ENCODE results near the gene STRIP2. TPM values are rescaled to one million over a fixed set of nuclear protein-coding genes. Genes with fewer than 3 reads are reported as not detected.

The STRIP2 gene
- total RNA-seq, 1 experiment from 2014 or later = 9.9 TPM

DNA sequence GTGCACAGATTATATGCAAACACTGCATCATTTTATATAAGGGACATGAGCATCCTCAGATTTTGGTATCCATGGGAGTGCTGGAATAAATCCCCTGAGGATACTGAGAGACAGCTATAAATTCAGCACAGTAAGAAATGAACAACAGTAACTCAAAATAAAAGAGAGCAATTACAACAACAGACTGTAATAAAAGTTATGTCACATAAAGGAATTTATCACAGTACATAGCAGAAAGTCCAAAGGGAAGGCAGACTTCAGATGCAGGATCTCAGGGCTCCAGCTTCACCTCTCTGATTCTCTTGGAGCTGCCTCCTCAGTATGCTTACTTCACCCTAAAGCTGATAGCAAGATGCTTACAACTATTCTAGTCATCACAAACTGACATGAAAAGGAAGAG is 43.9 kb upstream of the STRIP2 start:
- H2AFZ ChIP-seq (ENCODE audit: low read length) = no peak overlapping the region
- no peak overlapping the region for H3K23ac ChIP-seq (ENCODE audit: insufficient read length, low read depth, low read length)
- H2BK120ac ChIP-seq (ENCODE audit: low read depth, low read length, poor library complexity, severe bottlenecking) = no peak overlapping the region
- no peak overlapping the region for H3T11ph ChIP-seq (ENCODE audit: low read length)
- no peak for DNase-seq
- H2BK12ac ChIP-seq (ENCODE audit: insufficient read length, low read depth, low read length) = no peak overlapping the region
- no peaks in the 10 kb centered on the region for H3K9me3 ChIP-seq (ENCODE audit: control insufficient read depth, low read depth, low read length)
- no peaks in the 10 kb centered on the region for H4K20me1 ChIP-seq (ENCODE audit: control insufficient read depth, insufficient read depth, insufficient read length)
- H3K23me2 ChIP-seq (ENCODE audit: insufficient read length, low read depth, low read length, poor library complexity, severe bottlenecking) = no peaks in the 10 kb centered on the region
- no peak overlapping the region for H3K56ac ChIP-seq (ENCODE audit: insufficient read length, low read depth, low read length)
- H3K27ac ChIP-seq (ENCODE audit: insufficient read length, low read depth, low read length) = no peak overlapping the region
- H2BK15ac ChIP-seq (ENCODE audit: low read depth, low read length) = no peak overlapping the region
- no peak overlapping the region for H2BK20ac ChIP-seq (ENCODE audit: low read depth, low read length, poor library complexity, severe bottlenecking)
- no peak overlapping the region for H3K27ac Mint-ChIP-seq
- H2AK5ac ChIP-seq (ENCODE audit: insufficient read length, low read length) = no peak overlapping the region
- no peaks in the 10 kb centered on the region for H3K9me3 Mint-ChIP-seq
- no peak overlapping the region for H3K18ac ChIP-seq (ENCODE audit: insufficient read length, low read depth, low read length)
- H4K5ac ChIP-seq (ENCODE audit: insufficient read length, low read depth, low read length) = no peak overlapping the region
- H3K79me2 ChIP-seq (ENCODE audit: insufficient read depth, low read length) = no peaks in the 10 kb centered on the region
- peaks cover 0 to 3% (median 0%) of the 10 kb centered on the region in 3 experiments; a peak in 1 of 7 replicates for H3K36me3 Mint-ChIP-seq (ENCODE audit: insufficient read depth in 1 of 3, low read depth in 3 of 3)
- no peak overlapping the region for H2BK5ac ChIP-seq (ENCODE audit: insufficient read length, low read length)
- H3K4me1 Mint-ChIP-seq = peaks cover 24 to 36% of the 10 kb centered on the region in 2 experiments
- TF ChIP-seq, protein P1, sequence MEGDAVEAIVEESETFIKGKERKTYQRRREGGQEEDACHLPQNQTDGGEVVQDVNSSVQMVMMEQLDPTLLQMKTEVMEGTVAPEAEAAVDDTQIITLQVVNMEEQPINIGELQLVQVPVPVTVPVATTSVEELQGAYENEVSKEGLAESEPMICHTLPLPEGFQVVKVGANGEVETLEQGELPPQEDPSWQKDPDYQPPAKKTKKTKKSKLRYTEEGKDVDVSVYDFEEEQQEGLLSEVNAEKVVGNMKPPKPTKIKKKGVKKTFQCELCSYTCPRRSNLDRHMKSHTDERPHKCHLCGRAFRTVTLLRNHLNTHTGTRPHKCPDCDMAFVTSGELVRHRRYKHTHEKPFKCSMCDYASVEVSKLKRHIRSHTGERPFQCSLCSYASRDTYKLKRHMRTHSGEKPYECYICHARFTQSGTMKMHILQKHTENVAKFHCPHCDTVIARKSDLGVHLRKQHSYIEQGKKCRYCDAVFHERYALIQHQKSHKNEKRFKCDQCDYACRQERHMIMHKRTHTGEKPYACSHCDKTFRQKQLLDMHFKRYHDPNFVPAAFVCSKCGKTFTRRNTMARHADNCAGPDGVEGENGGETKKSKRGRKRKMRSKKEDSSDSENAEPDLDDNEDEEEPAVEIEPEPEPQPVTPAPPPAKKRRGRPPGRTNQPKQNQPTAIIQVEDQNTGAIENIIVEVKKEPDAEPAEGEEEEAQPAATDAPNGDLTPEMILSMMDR (conservative IDR thresholded peaks at IDR 0.05) = no peak
- no peak overlapping the region for H3K14ac ChIP-seq (ENCODE audit: insufficient read depth, low read length)
- H3K9ac ChIP-seq (ENCODE audit: extremely low read depth, insufficient read length, low read length) = no peak overlapping the region
- no peaks in the 10 kb centered on the region for H3K27me3 Mint-ChIP-seq (ENCODE audit: low read depth)
- H3K4ac ChIP-seq (ENCODE audit: low read depth, low read length) = no peak overlapping the region
- H3K4me3 Mint-ChIP-seq = no peak overlapping the region
- no peaks in the 10 kb centered on the region for H3K27me3 ChIP-seq (ENCODE audit: insufficient read depth, low read length)
- H3K79me1 ChIP-seq (ENCODE audit: insufficient read depth, low read depth, low read length, poor library complexity, severe bottlenecking) = no peaks in the 10 kb centered on the region
- H4K91ac ChIP-seq (ENCODE audit: insufficient read length, low read depth, low read length) = no peak overlapping the region
- no peak overlapping the region for H4K8ac ChIP-seq (replicated peaks; ENCODE audit: insufficient read length, low read depth, low read length)
- no peak overlapping the region for H3K4me2 ChIP-seq (ENCODE audit: insufficient read depth, insufficient read length, low read length)
- H3K4me1 ChIP-seq (ENCODE audit: insufficient read depth, low read length) = no peaks in the 10 kb centered on the region
